Measurements from ENCODE around the gene BCR.

DNA sequence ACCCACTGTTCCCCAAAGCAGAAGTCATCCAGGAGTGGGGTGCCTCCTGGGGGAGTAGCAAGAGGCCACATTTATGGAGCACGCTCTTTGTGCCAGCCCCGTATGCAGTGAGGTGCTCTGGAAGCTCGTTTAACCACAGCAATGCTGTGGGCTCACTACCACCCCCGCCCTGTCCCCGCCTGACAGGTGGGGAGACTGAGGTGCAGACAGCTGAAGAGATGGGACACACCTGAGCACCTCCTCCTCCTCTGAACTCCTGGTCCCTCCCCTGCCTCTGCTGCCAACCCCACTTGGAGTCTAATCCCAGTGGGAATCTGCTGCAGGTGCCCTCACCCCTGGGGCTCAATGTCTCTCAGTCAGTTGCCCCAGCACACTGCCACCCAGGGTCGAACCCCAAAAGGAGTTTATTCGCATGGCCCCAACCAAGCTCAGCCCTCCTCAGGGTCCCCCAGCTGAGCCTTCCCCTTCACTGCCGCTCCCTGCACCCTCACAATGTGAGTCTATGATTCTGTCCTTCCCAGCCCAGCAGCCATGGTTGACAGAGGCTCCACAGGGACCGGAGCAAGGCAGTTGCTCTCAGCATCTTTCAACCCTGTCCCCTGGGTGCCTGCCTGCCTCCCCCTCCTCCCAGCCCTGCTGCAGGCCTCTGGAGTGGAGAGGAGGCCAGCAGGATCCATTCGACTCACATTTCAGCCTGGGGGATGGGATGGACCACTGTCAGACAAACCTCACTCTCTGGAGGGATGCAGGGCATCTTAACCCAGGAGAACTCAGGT, 13.3 kb upstream of the BCR start:
- TF ChIP-seq POLR2A (IDR thresholded peaks at IDR 0.05) = no peak
- TF ChIP-seq, protein P1, sequence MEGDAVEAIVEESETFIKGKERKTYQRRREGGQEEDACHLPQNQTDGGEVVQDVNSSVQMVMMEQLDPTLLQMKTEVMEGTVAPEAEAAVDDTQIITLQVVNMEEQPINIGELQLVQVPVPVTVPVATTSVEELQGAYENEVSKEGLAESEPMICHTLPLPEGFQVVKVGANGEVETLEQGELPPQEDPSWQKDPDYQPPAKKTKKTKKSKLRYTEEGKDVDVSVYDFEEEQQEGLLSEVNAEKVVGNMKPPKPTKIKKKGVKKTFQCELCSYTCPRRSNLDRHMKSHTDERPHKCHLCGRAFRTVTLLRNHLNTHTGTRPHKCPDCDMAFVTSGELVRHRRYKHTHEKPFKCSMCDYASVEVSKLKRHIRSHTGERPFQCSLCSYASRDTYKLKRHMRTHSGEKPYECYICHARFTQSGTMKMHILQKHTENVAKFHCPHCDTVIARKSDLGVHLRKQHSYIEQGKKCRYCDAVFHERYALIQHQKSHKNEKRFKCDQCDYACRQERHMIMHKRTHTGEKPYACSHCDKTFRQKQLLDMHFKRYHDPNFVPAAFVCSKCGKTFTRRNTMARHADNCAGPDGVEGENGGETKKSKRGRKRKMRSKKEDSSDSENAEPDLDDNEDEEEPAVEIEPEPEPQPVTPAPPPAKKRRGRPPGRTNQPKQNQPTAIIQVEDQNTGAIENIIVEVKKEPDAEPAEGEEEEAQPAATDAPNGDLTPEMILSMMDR (IDR thresholded peaks at IDR 0.05) = no peak

All from suprapubic skin (tissue), 3 donors.